Measurements from ENCODE around the gene FUNDC1.

Gene FUNDC1

DNA sequence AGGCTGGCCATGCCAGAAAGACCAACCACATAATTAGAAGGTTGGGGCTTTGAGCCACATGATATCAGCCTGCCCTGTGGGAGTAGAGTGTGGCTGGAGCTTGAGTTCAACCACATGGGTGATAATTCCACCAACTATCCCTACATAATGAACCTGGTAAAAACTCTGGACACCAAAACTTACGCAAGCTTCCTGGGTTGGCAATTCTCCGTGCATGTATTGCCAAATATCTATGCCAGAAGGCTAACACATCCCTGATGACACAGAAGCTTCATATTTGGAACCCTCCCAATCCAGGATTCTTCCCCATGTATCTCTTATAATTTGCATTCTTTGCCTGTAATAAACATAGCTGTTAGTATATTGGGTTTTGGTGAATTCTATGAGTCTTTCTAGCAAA lies 68.2 kb downstream of the FUNDC1 start:
- no peak for DNase-seq

All from activated CD4-positive, alpha-beta T cell treated with anti-CD3 and anti-CD28 coated beads, Interleukin-2, amount 50 U/mL, for 1 hour (primary cell).